ENCODE results near the gene SART3.

SART3 gene

GRCh38 chr12:108560752-108561719 lies at the start of gene SART3:
Gene SART3, minus strand, starts transcription at chr12:108561173. Its CDS starts 19 bp downstream, at chr12:108561154.
- DNase-seq, result peak; percentile 38

- DNase-seq, result no peak
Observed at GRCh38 chr12:108610336-108610815, 49.4 kb upstream of the SART3 start.

GRCh38 chr12:108609537-108610335 lies 48.8 kb upstream of the SART3 start:
- no peak for DNase-seq

- DNase-seq, result no peak
Observed at GRCh38 chr12:108608616-108609015, 47.6 kb upstream of the SART3 start.

- DNase-seq, result no peak
Observed at GRCh38 chr12:108607981-108608600, 47.1 kb upstream of the SART3 start.

- DNase-seq, result no peak
Observed at GRCh38 chr12:108606492-108606891, 45.5 kb upstream of the SART3 start.

GRCh38 chr12:108605690-108606406 lies 44.9 kb upstream of the SART3 start:
- no peak for DNase-seq

- no peak for DNase-seq
Observed at GRCh38 chr12:108605000-108605689, 44.2 kb upstream of the SART3 start.

GRCh38 chr12:108604208-108604941 lies 43.4 kb upstream of the SART3 start:
- DNase-seq, result no peak

- DNase-seq, result no peak
Observed at GRCh38 chr12:108603743-108604142, 42.8 kb upstream of the SART3 start.

GRCh38 chr12:108602976-108603704 lies 42.2 kb upstream of the SART3 start:
- no peak for DNase-seq

GRCh38 chr12:108602209-108602705 lies 41.3 kb upstream of the SART3 start:
- no peak for DNase-seq

- DNase-seq, result no peak
Observed at GRCh38 chr12:108600702-108601007, 39.7 kb upstream of the SART3 start.

- DNase-seq, result no peak
Observed at GRCh38 chr12:108599948-108600701, 39.2 kb upstream of the SART3 start.

- DNase-seq, result no peak
Observed at GRCh38 chr12:108599541-108599940, 38.6 kb upstream of the SART3 start.

- no peak for DNase-seq
Observed at GRCh38 chr12:108598553-108599250, 37.7 kb upstream of the SART3 start.

- no peak for DNase-seq
Observed at GRCh38 chr12:108597559-108598471, 36.8 kb upstream of the SART3 start, which contains the start of gene TMEM119. Gene TMEM119, minus strand, starts transcription at chr12:108598084. Its CDS starts 5,701 bp downstream, at chr12:108592383.
